Trophoblast cell (in vitro differentiated cells and primary cell): ENCODE data around the gene ZNF618.

Experiments
- DNase-seq, 2 donors: peaks; one replicate each; pipeline ENCODE4 v3.0.0-alpha.2; 2016
- H2AFZ ChIP-seq: 2 replicates; pipeline ENCODE4 v1.6.1; 2013; ENCODE audit warnings: low read length, moderate library complexity, mild to moderate bottlenecking; ENCODE audit not compliant: insufficient read depth, poor library complexity
- H2AK5ac ChIP-seq: 2 replicates; pipeline ENCODE4 v1.6.1; 2013; ENCODE audit warnings: mild to moderate bottlenecking, low read length
- H2BK120ac ChIP-seq: 2 replicates; pipeline ENCODE4 v1.6.1; 2013; ENCODE audit warnings: low read length, mild to moderate bottlenecking, moderate library complexity; ENCODE audit not compliant: insufficient read depth, poor library complexity
- H2BK12ac ChIP-seq: 2 replicates; pipeline ENCODE4 v1.6.1; 2013; ENCODE audit warnings: mild to moderate bottlenecking, low read length, moderate library complexity
- H2BK5ac ChIP-seq: 2 replicates; pipeline ENCODE4 v1.6.1; 2013; ENCODE audit warnings: low read length, low read depth, moderate library complexity, mild to moderate bottlenecking; ENCODE audit not compliant: poor library complexity
- H3K14ac ChIP-seq: 2 replicates; pipeline ENCODE4 v1.6.1; 2013; ENCODE audit warnings: mild to moderate bottlenecking, low read length
- H3K18ac ChIP-seq: 2 replicates; pipeline ENCODE4 v1.6.1; 2013; ENCODE audit warnings: mild to moderate bottlenecking, low read length
- H3K23ac ChIP-seq: 2 replicates; pipeline ENCODE4 v1.6.1; 2013; ENCODE audit warnings: low read length
- H3K27ac ChIP-seq: 2 replicates; pipeline ENCODE4 v1.5.1; 2013; ENCODE audit warnings: low read depth, mild to moderate bottlenecking, inconsistent platforms, low read length, moderate library complexity
- H3K27me3 ChIP-seq: 2 replicates; pipeline ENCODE4 v1.6.1; 2013; ENCODE audit warnings: inconsistent platforms, mild to moderate bottlenecking, low read length, moderate library complexity; ENCODE audit not compliant: insufficient read depth
- H3K36me3 ChIP-seq, 2 experiments: 1 replicate in 1 of 2; 2 replicates in 1 of 2; pipeline ENCODE4 v1.6.1; 2013; ENCODE audit warnings: low read length in 2 of 2, mild to moderate bottlenecking in 2 of 2, moderate library complexity in 1 of 2; ENCODE audit not compliant: insufficient read depth in 2 of 2, control insufficient read depth in 1 of 2
- H3K4ac ChIP-seq: 2 replicates; pipeline ENCODE4 v1.6.1; 2013; ENCODE audit warnings: low read depth, mild to moderate bottlenecking, low read length, moderate library complexity
- H3K4me1 ChIP-seq, 2 experiments: 1 replicate in 1 of 2; 2 replicates in 1 of 2; pipeline ENCODE4 v1.6.1; 2013; ENCODE audit warnings: low read length in 2 of 2, mild to moderate bottlenecking in 2 of 2, moderate library complexity in 1 of 2; ENCODE audit not compliant: insufficient read depth in 2 of 2, control insufficient read depth in 1 of 2
- H3K4me2 ChIP-seq: 2 replicates; pipeline ENCODE4 v1.6.1; 2013; ENCODE audit warnings: inconsistent platforms, mild to moderate bottlenecking, low read length, moderate library complexity
- H3K4me3 ChIP-seq: 2 replicates; pipeline ENCODE4 v1.5.1; 2013; ENCODE audit warnings: mild to moderate bottlenecking, low read depth, low read length, inconsistent platforms
- H3K79me1 ChIP-seq: one replicate; pipeline ENCODE4 v1.6.1; 2013; ENCODE audit warnings: low read length
- H3K79me2 ChIP-seq: 2 replicates; pipeline ENCODE4 v1.6.1; 2013; ENCODE audit warnings: low read length, mild to moderate bottlenecking; ENCODE audit not compliant: control insufficient read depth, insufficient read depth, poor library complexity
- H3K9ac ChIP-seq: 2 replicates; pipeline ENCODE4 v1.6.1; 2013; ENCODE audit warnings: mild to moderate bottlenecking, low read length
- H3K9me3 ChIP-seq: 2 replicates; pipeline ENCODE4 v1.6.1; 2013; ENCODE audit warnings: low read depth, mild to moderate bottlenecking, control low read depth, inconsistent platforms, low read length; ENCODE audit not compliant: insufficient read depth
- H4K12ac ChIP-seq: 2 replicates; pipeline ENCODE4 v1.6.1; 2013; ENCODE audit warnings: low read depth, mild to moderate bottlenecking, low read length, moderate library complexity
- H4K8ac ChIP-seq: 2 replicates; pipeline ENCODE4 v1.6.1; 2013; ENCODE audit warnings: low read depth, mild to moderate bottlenecking, low read length, moderate library complexity
- H4K91ac ChIP-seq: one replicate; pipeline ENCODE4 v1.6.1; 2013; ENCODE audit warnings: low read depth, mild to moderate bottlenecking, low read length, moderate library complexity
- WGBS: extraction: QIAGEN DNeasy Blood & Tissue Kit; methylation state at CpG from one replicate; pipeline ENCODE4 v1.1.7; 2013; ENCODE audit warnings: missing lambda C conversion rate; ENCODE audit not compliant: insufficient read length, insufficient coverage; ENCODE audit errors: extremely low coverage; 5-methylcytosine and 5-hydroxymethylcytosine counted together

The ZNF618 gene

GRCh38 chr9:113957821-113958341 lies 81.8 kb downstream of the ZNF618 start:
- Histone ChIP-seq H3K27me3 (no peaks in the 10 kb centered on the region), H3K4me3 (no peak overlapping the region), H4K8ac (no peak overlapping the region), H3K36me3 (no peaks in the 10 kb centered on the region), H3K4me1 (peaks cover 0 to 5% of the 10 kb centered on the region in 2 experiments), H3K4ac (no peak overlapping the region), H3K79me1 (no peaks in the 10 kb centered on the region), H2AFZ (no peak overlapping the region), H4K12ac (no peak overlapping the region), H4K91ac (no peak overlapping the region), H2BK12ac (no peak overlapping the region), H3K18ac (no peak overlapping the region), H3K9ac (no peak overlapping the region), H2BK120ac (no peak overlapping the region), H3K79me2 (no peaks in the 10 kb centered on the region), H3K14ac (no peak overlapping the region), H3K4me2 (no peak overlapping the region), H3K9me3 (peaks cover 2% of the 10 kb centered on the region), H3K23ac (no peak overlapping the region), H2AK5ac (no peak overlapping the region), H2BK5ac (no peak overlapping the region), H3K27ac (no peak overlapping the region)
- no CpG with 5 or more reads among the region's 4 CpGs for WGBS
- peak; percentile 22 to 40 for DNase-seq

DNA sequence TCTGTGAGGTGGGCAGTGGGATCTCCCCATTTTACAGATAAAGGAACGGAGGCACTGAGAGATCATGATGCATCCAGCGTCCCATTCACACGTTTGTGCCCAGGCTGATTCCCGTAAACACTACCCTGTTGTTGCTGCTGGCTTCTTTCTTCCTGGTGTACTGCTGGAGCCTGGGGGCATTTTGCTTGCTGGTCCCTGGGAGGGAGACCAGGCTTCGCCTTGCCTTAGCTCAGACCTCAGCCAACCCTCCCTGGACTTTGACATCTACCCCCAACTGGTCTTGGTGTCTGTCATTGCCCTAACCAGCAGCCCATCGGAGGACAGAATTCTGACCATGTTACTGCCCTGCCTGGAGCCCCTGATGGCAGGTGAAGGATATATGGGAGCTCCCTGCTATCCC lies 82.4 kb downstream of the ZNF618 start:
- Histone ChIP-seq H3K4ac (no peak overlapping the region), H3K14ac (no peak overlapping the region), H3K27ac (no peak overlapping the region), H3K4me1 (peaks cover 0 to 5% of the 10 kb centered on the region in 2 experiments), H3K4me3 (no peak overlapping the region), H4K91ac (no peak overlapping the region), H3K36me3 (no peaks in the 10 kb centered on the region), H3K4me2 (no peak overlapping the region), H2AK5ac (no peak overlapping the region), H3K9ac (no peak overlapping the region), H2BK120ac (no peak overlapping the region), H3K79me1 (no peaks in the 10 kb centered on the region), H2AFZ (no peak overlapping the region), H2BK5ac (no peak overlapping the region), H4K12ac (no peak overlapping the region), H3K79me2 (no peaks in the 10 kb centered on the region), H3K23ac (no peak overlapping the region), H3K18ac (no peak overlapping the region), H4K8ac (no peak overlapping the region), H3K9me3 (peaks cover 2% of the 10 kb centered on the region), H2BK12ac (no peak overlapping the region), H3K27me3 (no peaks in the 10 kb centered on the region)
- WGBS: no CpG with 5 or more reads among the region's 6 CpGs
- DNase-seq: peak; percentile 35 to 47

GRCh38 chr9:113960768-113961167 lies 84.7 kb downstream of the ZNF618 start:
- Histone ChIP-seq H4K91ac (no peak overlapping the region), H3K18ac (no peak overlapping the region), H3K79me2 (no peaks in the 10 kb centered on the region), H3K4me2 (no peak overlapping the region), H3K14ac (no peak overlapping the region), H4K8ac (no peak overlapping the region), H3K27ac (no peak overlapping the region), H3K4ac (no peak overlapping the region), H2AK5ac (no peak overlapping the region), H3K36me3 (no peaks in the 10 kb centered on the region), H3K9me3 (peaks cover 2% of the 10 kb centered on the region), H3K23ac (no peak overlapping the region), H2BK5ac (no peak overlapping the region), H3K9ac (peak overlapping the region; percentile 32), H3K4me1 (peaks cover 0 to 5% of the 10 kb centered on the region in 2 experiments), H4K12ac (no peak overlapping the region), H2BK120ac (no peak overlapping the region), H2AFZ (no peak overlapping the region), H3K79me1 (no peaks in the 10 kb centered on the region), H2BK12ac (no peak overlapping the region), H3K27me3 (no peaks in the 10 kb centered on the region), H3K4me3 (no peak overlapping the region)
- WGBS: no CpG with 5 or more reads among the region's 6 CpGs
- DNase-seq: no peak

- no CpG with 5 or more reads among the region's 1 CpG for WGBS
- Histone ChIP-seq H3K27ac (no peak overlapping the region), H3K27me3 (no peaks in the 10 kb centered on the region), H2BK12ac (no peak overlapping the region), H3K4ac (no peak overlapping the region), H3K4me1 (peaks cover 0 to 1% of the 10 kb centered on the region in 2 experiments), H3K23ac (no peak overlapping the region), H2BK120ac (no peak overlapping the region), H3K79me1 (no peaks in the 10 kb centered on the region), H3K4me2 (no peak overlapping the region), H3K36me3 (no peaks in the 10 kb centered on the region), H3K4me3 (no peak overlapping the region), H2AFZ (no peak overlapping the region), H3K9ac (no peak overlapping the region), H3K14ac (no peak overlapping the region), H3K9me3 (peaks cover 2% of the 10 kb centered on the region), H2AK5ac (no peak overlapping the region), H3K18ac (no peak overlapping the region), H4K8ac (no peak overlapping the region), H3K79me2 (no peaks in the 10 kb centered on the region), H2BK5ac (no peak overlapping the region), H4K91ac (no peak overlapping the region), H4K12ac (no peak overlapping the region)
- no peak for DNase-seq
Observed at GRCh38 chr9:113962396-113962795, 86.3 kb downstream of the ZNF618 start.
